Smooth muscle cell (in vitro differentiated cells): ENCODE results near the gene TMEM169. TPM values are rescaled to one million over a fixed set of nuclear protein-coding genes. Genes with fewer than 3 reads are reported as not detected.

ENCODE experiments used
- DNase-seq: peaks from one replicate; lab custom pipeline; 2025; ENCODE audit not compliant: unreplicated experiment; lab: John Stamatoyannopoulos, UW
- H2AFZ ChIP-seq: fragments of 200-600 bp; sonication (generic); 2 replicates; pipeline ENCODE4 v1.6.0; 2016; ENCODE audit warnings: antibody characterized with exemption, low read depth, mild to moderate bottlenecking
- H3F3A ChIP-seq: fragments of 200-600 bp; sonication (generic); 2 replicates; pipeline ENCODE4 v1.6.0; 2017; ENCODE audit warnings: antibody characterized with exemption, low read depth
- H3K27ac ChIP-seq: fragments of 200-600 bp; sonication (generic); 2 replicates; pipeline ENCODE4 v1.5.1; 2016; ENCODE audit warnings: low read depth, mild to moderate bottlenecking
- H3K27me3 ChIP-seq: fragments of 200-600 bp; sonication (generic); 2 replicates; pipeline ENCODE4 v1.6.1; 2016; ENCODE audit warnings: low read depth, mild to moderate bottlenecking
- H3K36me3 ChIP-seq: fragments of 200-600 bp; sonication (generic); 2 replicates; pipeline ENCODE4 v1.5.1; 2016; ENCODE audit warnings: low read depth
- H3K4me1 ChIP-seq: fragments of 200-600 bp; sonication (generic); 2 replicates; pipeline ENCODE4 v1.5.1; 2016; ENCODE audit warnings: low read depth
- H3K4me2 ChIP-seq: fragments of 200-600 bp; sonication (generic); 2 replicates; pipeline ENCODE4 v1.6.0; 2016; ENCODE audit warnings: mild to moderate bottlenecking
- H3K4me3 ChIP-seq: fragments of 200-600 bp; sonication (generic); 2 replicates; pipeline ENCODE4 v1.5.1; 2016; ENCODE audit warnings: mild to moderate bottlenecking
- H3K79me2 ChIP-seq: fragments of 200-600 bp; sonication (generic); 2 replicates; pipeline ENCODE4 v1.6.0; 2016; ENCODE audit warnings: low read depth, mild to moderate bottlenecking
- H3K9ac ChIP-seq: fragments of 200-600 bp; sonication (generic); 2 replicates; pipeline ENCODE4 v1.6.0; 2016; ENCODE audit warnings: low read depth
- H3K9me3 ChIP-seq: fragments of 200-600 bp; sonication (generic); replicated peaks from 2 replicates; pipeline ENCODE4 v1.5.1; 2016; ENCODE audit warnings: low read depth
- H4K20me1 ChIP-seq: fragments of 200-600 bp; sonication (generic); 2 replicates; pipeline ENCODE4 v1.6.0; 2016; ENCODE audit warnings: low read depth
- CTCF ChIP-seq: fragments of 200-600 bp; sonication (generic); IDR thresholded peaks from 2 replicates; pipeline ENCODE4 v1.5.1; 2017; ENCODE audit warnings: borderline replicate concordance, mild to moderate bottlenecking, antibody characterized with exemption; ENCODE audit not compliant: insufficient read depth, poor library complexity, severe bottlenecking
- WGBS: methylation state at CpG from one replicate; pipeline ENCODE4 v1.1.7; 2016; ENCODE audit warnings: low lambda C conversion rate; 5-methylcytosine and 5-hydroxymethylcytosine counted together
- polyA plus RNA-seq: library from polyadenylated mRNA; unstranded; fragments of >200 nt; fragmentation: Nextera tagmentation; extraction: Ambion mirVana; gene quantifications from 2 replicates; pipeline ENCODE4 v1.2.1, GENCODE V29; 2016
- total RNA-seq: library from RNA; depleted of rRNA; stranded (reverse); fragments of >200 nt; gene quantifications from 2 replicates; pipeline ENCODE4 v1.2.3, GENCODE V29; 2014

Gene TMEM169
- total and polyA plus RNA-seq, 2 experiments from 2014 or later = 3.6 to 5.7 TPM

GRCh38 chr2:216103213-216103612, 21.5 kb downstream of the TMEM169 start:
- no peak for TF ChIP-seq CTCF
- H3K9ac ChIP-seq = no peak overlapping the region
- H3K4me3 ChIP-seq = no peak overlapping the region
- H3K4me1 ChIP-seq = peaks cover 11% of the 10 kb centered on the region
- H3K27me3 ChIP-seq = no peaks in the 10 kb centered on the region
- no peak for DNase-seq
- no peaks in the 10 kb centered on the region for H4K20me1 ChIP-seq
- H3K4me2 ChIP-seq = no peak overlapping the region
- no peaks in the 10 kb centered on the region for H3K9me3 ChIP-seq
- WGBS = 61% methylated on average over 1 of the region's 1 CpG
- no peak overlapping the region for H2AFZ ChIP-seq
- no peaks in the 10 kb centered on the region for H3K36me3 ChIP-seq
- no peaks in the 10 kb centered on the region for H3K79me2 ChIP-seq
- H3F3A ChIP-seq = no peaks in the 10 kb centered on the region
- no peak overlapping the region for H3K27ac ChIP-seq

- Histone ChIP-seq H3K27ac (no peak overlapping the region), H2AFZ (no peak overlapping the region), H3K4me3 (no peak overlapping the region), H3K4me2 (no peak overlapping the region), H3K79me2 (peaks cover 5% of the 10 kb centered on the region), H3K27me3 (no peaks in the 10 kb centered on the region), H3K4me1 (peaks cover 17% of the 10 kb centered on the region), H3K9me3 (no peaks in the 10 kb centered on the region), H3K36me3 (no peaks in the 10 kb centered on the region), H3F3A (no peaks in the 10 kb centered on the region), H4K20me1 (no peaks in the 10 kb centered on the region), H3K9ac (no peak overlapping the region)
- DNase-seq = no peak
- WGBS = 70% methylated on average over 3 of the region's 3 CpGs
- TF ChIP-seq CTCF = no peak
Observed at GRCh38 chr2:216104691-216105090, 23.0 kb downstream of the TMEM169 start.

GRCh38 chr2:216107320-216107719, 25.6 kb downstream of the TMEM169 start:
- H3K9me3 ChIP-seq = no peaks in the 10 kb centered on the region
- H3K79me2 ChIP-seq = peaks cover 32% of the 10 kb centered on the region
- peaks cover 9% of the 10 kb centered on the region for H4K20me1 ChIP-seq
- no peak overlapping the region for H3K9ac ChIP-seq
- H2AFZ ChIP-seq = no peak overlapping the region
- no peak for TF ChIP-seq CTCF
- no peaks in the 10 kb centered on the region for H3K27me3 ChIP-seq
- H3K4me3 ChIP-seq = peak overlapping the region; percentile 75
- no peak overlapping the region for H3K27ac ChIP-seq
- H3K4me2 ChIP-seq = peak overlapping the region; percentile 85
- H3K36me3 ChIP-seq = no peaks in the 10 kb centered on the region
- peaks cover 12% of the 10 kb centered on the region for H3F3A ChIP-seq
- 89% methylated on average over 8 of the region's 8 CpGs for WGBS
- DNase-seq = no peak
- H3K4me1 ChIP-seq = peaks cover 33% of the 10 kb centered on the region

DNA sequence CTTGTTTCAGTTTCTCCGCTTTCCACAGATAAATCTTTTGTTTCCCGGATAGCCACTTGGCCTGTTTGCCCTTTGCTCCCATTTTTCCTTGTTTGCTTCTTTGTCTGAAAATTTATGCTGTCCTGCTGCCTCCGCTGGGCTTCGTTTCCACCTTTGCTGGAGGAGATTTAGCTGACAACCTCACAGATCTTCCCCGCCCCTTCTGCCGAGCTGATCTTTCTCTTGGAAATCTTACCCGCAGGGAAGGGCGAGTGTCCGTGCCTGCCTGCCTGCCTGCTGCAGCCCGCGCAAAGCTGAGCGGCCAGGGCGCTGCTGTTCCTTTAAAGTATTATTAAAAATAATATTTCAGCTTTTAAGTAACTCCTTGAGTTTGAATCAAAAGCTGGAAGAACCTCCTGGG, 26.0 kb downstream of the TMEM169 start:
- Histone ChIP-seq H3K27ac (no peak overlapping the region), H3K9me3 (no peaks in the 10 kb centered on the region), H3K4me1 (peaks cover 33% of the 10 kb centered on the region), H4K20me1 (peaks cover 9% of the 10 kb centered on the region), H3K36me3 (no peaks in the 10 kb centered on the region), H3F3A (peaks cover 16% of the 10 kb centered on the region), H2AFZ (no peak overlapping the region), H3K79me2 (peaks cover 36% of the 10 kb centered on the region), H3K4me3 (peak overlapping the region; percentile 75), H3K27me3 (no peaks in the 10 kb centered on the region), H3K9ac (no peak overlapping the region), H3K4me2 (peak overlapping the region; percentile 85)
- no peak for TF ChIP-seq CTCF
- no peak for DNase-seq
- 35% methylated on average over 13 of the region's 13 CpGs for WGBS
